Measurements from ENCODE around the gene GTF2B. TPM values are rescaled to one million over a fixed set of nuclear protein-coding genes. Genes with fewer than 3 reads are reported as not detected.
"Not testable (repeated sequence)": the region's sequence is repeated elsewhere in the genome, so short reads cannot be mapped to it uniquely, and the experiment has no call there.

GTF2B gene
- total RNA-seq, 2 experiments from 2014 or later = 36.5 to 38.8 TPM

GRCh38 chr1:88883156-88883555, 8.2 kb downstream of the GTF2B start:
- ChIA-PET CTCF (interaction anchor here (1.6 kb wide), 1 partner anchor 7 kb away, joined by 4 read pairs; no protein-coding TSS in a partner anchor), POLR2A (interaction anchor here (1.0 kb wide), 1 partner anchor 8 kb away, joined by 4 read pairs; the partner anchor contains the start of gene GTF2B)
- no peak for ATAC-seq
- Mint-ChIP-seq H3K4me3 (no peak overlapping the region), H3K27me3 (ENCODE audit: low read depth) (no peaks in the 10 kb centered on the region), H3K36me3 (ENCODE audit: low read depth) (peaks cover 49% of the 10 kb centered on the region), H3K27ac (peak overlapping the region; percentile 11), H3K9me3 (ENCODE audit: insufficient read depth) (no peaks in the 10 kb centered on the region), H3K4me1 (ENCODE audit: low read depth) (peaks cover 18% of the 10 kb centered on the region)
- no peak for DNase-seq

- H3K4me3 Mint-ChIP-seq; CTCF ChIA-PET; H3K27ac Mint-ChIP-seq; DNase-seq; ATAC-seq; H3K9me3 Mint-ChIP-seq (ENCODE audit: insufficient read depth); H3K27me3 Mint-ChIP-seq (ENCODE audit: low read depth): not testable (repeated sequence)
- POLR2A ChIA-PET = interaction anchor here (1.0 to 1.4 kb wide), 2 partner anchors 10 kb away, joined by 3 to 5 read pairs; partner anchors contain the start of gene GTF2B
- Mint-ChIP-seq H3K36me3 (ENCODE audit: low read depth) (peaks cover 38% of the 10 kb centered on the region), H3K4me1 (ENCODE audit: low read depth) (peaks cover 13% of the 10 kb centered on the region)
These were observed 10.7 kb downstream of the GTF2B start for GRCh38 chr1:88880717-88881116.

- no peak overlapping the region for H3K4me3 Mint-ChIP-seq
- ChIA-PET POLR2A (interaction anchor here (0.7 to 1.0 kb wide), 2 partner anchors 195 to 754 kb away, joined by 3 to 4 read pairs; partner anchors contain the start of genes LRRC8C and PKN2), CTCF (interaction anchor here (0.9 to 4.7 kb wide), 9 partner anchors 11 to 221 kb away, joined by 3 to 65 read pairs (median 4); partner anchors contain the start of gene GTF2B)
- DNase-seq (no peak), ATAC-seq (no peak)
- H3K27ac Mint-ChIP-seq = no peak overlapping the region
- H3K36me3 Mint-ChIP-seq (ENCODE audit: low read depth) = peaks cover 31% of the 10 kb centered on the region
- peaks cover 20% of the 10 kb centered on the region for H3K4me1 Mint-ChIP-seq (ENCODE audit: low read depth)
- no peaks in the 10 kb centered on the region for H3K27me3 Mint-ChIP-seq (ENCODE audit: low read depth)
- H3K9me3 Mint-ChIP-seq (ENCODE audit: insufficient read depth) = no peaks in the 10 kb centered on the region
These were observed 12.6 kb downstream of the GTF2B start for GRCh38 chr1:88878731-88879130.

GRCh38 chr1:88877911-88878310, 13.5 kb downstream of the GTF2B start:
- Mint-ChIP-seq H3K27ac (no peak overlapping the region), H3K27me3 (ENCODE audit: low read depth) (no peaks in the 10 kb centered on the region), H3K9me3 (ENCODE audit: insufficient read depth) (no peaks in the 10 kb centered on the region), H3K36me3 (ENCODE audit: low read depth) (peaks cover 28% of the 10 kb centered on the region), H3K4me1 (ENCODE audit: low read depth) (peaks cover 18% of the 10 kb centered on the region), H3K4me3 (no peak overlapping the region)
- ATAC-seq = no peak
- ChIA-PET CTCF (interaction anchor here (1.0 to 4.7 kb wide), 15 partner anchors 10 to 220 kb away, joined by 3 to 65 read pairs (median 5); partner anchors contain the start of genes GTF2B and PKN2), POLR2A (interaction anchor here (0.7 kb wide), 1 partner anchor 76 kb away, joined by 4 read pairs; no protein-coding TSS in a partner anchor)
- DNase-seq = no peak

GRCh38 chr1:88877382-88877825, 14.0 kb downstream of the GTF2B start:
- H3K27me3 Mint-ChIP-seq (ENCODE audit: low read depth) = no peaks in the 10 kb centered on the region
- CTCF ChIA-PET = interaction anchor here (0.7 to 4.7 kb wide), 30 partner anchors 10 to 697 kb away, joined by 3 to 65 read pairs (median 5); partner anchors contain the start of genes GTF2B and PKN2
- POLR2A ChIA-PET = interaction anchor here (0.7 kb wide), 1 partner anchor 76 kb away, joined by 4 read pairs; no protein-coding TSS in a partner anchor
- no peak overlapping the region for H3K27ac Mint-ChIP-seq
- no peaks in the 10 kb centered on the region for H3K9me3 Mint-ChIP-seq (ENCODE audit: insufficient read depth)
- H3K4me3 Mint-ChIP-seq = no peak overlapping the region
- peaks cover 29% of the 10 kb centered on the region for H3K36me3 Mint-ChIP-seq (ENCODE audit: low read depth)
- DNase-seq (no peak), ATAC-seq (no peak)
- peaks cover 14% of the 10 kb centered on the region for H3K4me1 Mint-ChIP-seq (ENCODE audit: low read depth)

GRCh38 chr1:88876573-88877365, 14.6 kb downstream of the GTF2B start:
- CTCF ChIA-PET = interaction anchor here (0.6 to 4.7 kb wide), 33 partner anchors 7 to 696 kb away, joined by 3 to 65 read pairs (median 5); partner anchors contain the start of genes GTF2B and PKN2
- Mint-ChIP-seq H3K27ac (no peak overlapping the region), H3K4me3 (no peak overlapping the region), H3K9me3 (ENCODE audit: insufficient read depth) (no peaks in the 10 kb centered on the region), H3K4me1 (ENCODE audit: low read depth) (peaks cover 12% of the 10 kb centered on the region), H3K36me3 (ENCODE audit: low read depth) (peaks cover 28% of the 10 kb centered on the region), H3K27me3 (ENCODE audit: low read depth) (no peaks in the 10 kb centered on the region)
- no peak for ATAC-seq
- no peak for DNase-seq
- POLR2A ChIA-PET = no interaction called here

GRCh38 chr1:88875595-88875994, 15.8 kb downstream of the GTF2B start:
- CTCF ChIA-PET = interaction anchor here (1.1 to 4.7 kb wide), 5 partner anchors 9 to 218 kb away, joined by 3 to 65 read pairs (median 51); partner anchors contain the start of gene GTF2B
- no peaks in the 10 kb centered on the region for H3K27me3 Mint-ChIP-seq (ENCODE audit: low read depth)
- no peak overlapping the region for H3K4me3 Mint-ChIP-seq
- H3K27ac Mint-ChIP-seq = no peak overlapping the region
- peaks cover 12% of the 10 kb centered on the region for H3K4me1 Mint-ChIP-seq (ENCODE audit: low read depth)
- H3K9me3 Mint-ChIP-seq (ENCODE audit: insufficient read depth) = no peaks in the 10 kb centered on the region
- DNase-seq (no peak), ATAC-seq (no peak)
- H3K36me3 Mint-ChIP-seq (ENCODE audit: low read depth) = peaks cover 31% of the 10 kb centered on the region
- POLR2A ChIA-PET = interaction anchor here (0.8 to 1.7 kb wide), 3 partner anchors 14 to 191 kb away, joined by 3 to 6 read pairs (median 3); partner anchors contain the start of gene PKN2

GRCh38 chr1:88873737-88874349, 17.5 kb downstream of the GTF2B start:
- no peak for DNase-seq
- Mint-ChIP-seq H3K4me3 (no peak overlapping the region), H3K9me3 (ENCODE audit: insufficient read depth) (no peaks in the 10 kb centered on the region), H3K4me1 (ENCODE audit: low read depth) (peaks cover 19% of the 10 kb centered on the region), H3K27me3 (ENCODE audit: low read depth) (no peaks in the 10 kb centered on the region), H3K36me3 (ENCODE audit: low read depth) (peaks cover 27% of the 10 kb centered on the region), H3K27ac (no peak overlapping the region)
- ATAC-seq = no peak
- ChIA-PET POLR2A (no interaction called here), CTCF (interaction anchor here (0.9 kb wide), 1 partner anchor 17 kb away, joined by 3 read pairs; the partner anchor contains the start of gene GTF2B)

GRCh38 chr1:88869644-88870043, 21.7 kb downstream of the GTF2B start:
- CTCF ChIA-PET = interaction anchor here (1.0 kb wide), 1 partner anchor 10 kb away, joined by 4 read pairs; no protein-coding TSS in a partner anchor
- ATAC-seq; DNase-seq; H3K27ac Mint-ChIP-seq; H3K27me3 Mint-ChIP-seq (ENCODE audit: low read depth); H3K9me3 Mint-ChIP-seq (ENCODE audit: insufficient read depth); H3K4me3 Mint-ChIP-seq; POLR2A ChIA-PET: not testable (repeated sequence)
- peaks cover 22% of the 10 kb centered on the region for H3K36me3 Mint-ChIP-seq (ENCODE audit: low read depth)
- H3K4me1 Mint-ChIP-seq (ENCODE audit: low read depth) = peaks cover 26% of the 10 kb centered on the region

- Mint-ChIP-seq H3K4me3 (no peak overlapping the region), H3K9me3 (ENCODE audit: insufficient read depth) (no peaks in the 10 kb centered on the region), H3K27me3 (ENCODE audit: low read depth) (no peaks in the 10 kb centered on the region), H3K36me3 (ENCODE audit: low read depth) (peaks cover 23% of the 10 kb centered on the region), H3K27ac (no peak overlapping the region), H3K4me1 (ENCODE audit: low read depth) (peaks cover 24% of the 10 kb centered on the region)
- ChIA-PET CTCF (interaction anchor here (2.2 kb wide), 1 partner anchor 10 kb away, joined by 13 read pairs; no protein-coding TSS in a partner anchor), POLR2A (no interaction called here)
- ATAC-seq (no peak), DNase-seq (no peak)
These were observed 23.4 kb downstream of the GTF2B start for GRCh38 chr1:88867743-88868521.
